ENCODE results near the gene AIFM2. TPM values are rescaled to one million over a fixed set of nuclear protein-coding genes. Genes with fewer than 3 reads are reported as not detected.

AIFM2 gene
- total and polyA plus RNA-seq, 10 donors = 4.3 to 9.4 (median 7.4) TPM

GRCh38 chr10:70067586-70067985, 65.0 kb downstream of the AIFM2 start:
- 80 to 92% (median 89%) methylated on average over 2 of the region's 2 CpGs for WGBS, 5 donors
- Histone ChIP-seq H3K4me1 (no peaks in the 10 kb centered on the region), H3K9me3 (no peaks in the 10 kb centered on the region), H3K4me3 (no peak overlapping the region), H3K36me3 (no peaks in the 10 kb centered on the region), H3K27me3 (replicated peaks in 1 of 7) (no peaks in the 10 kb centered on the region), H3K27ac (no peak overlapping the region)
- intact Hi-C loops (cut with DNase I; ENCODE audit: low total_unique reads) = no loop called here
- no peak for DNase-seq
- no peak for TF ChIP-seq CTCF (IDR thresholded peaks at IDR 0.05 in 8 of 11, conservative IDR thresholded peaks at IDR 0.05 in 3 of 11)
- TF ChIP-seq POLR2A (IDR thresholded peaks at IDR 0.05) = no peak
- no peak for TF ChIP-seq POLR2AphosphoS5 (IDR thresholded peaks at IDR 0.05)

- H3K27ac ChIP-seq = no peak overlapping the region
- H3K9me3 ChIP-seq = no peaks in the 10 kb centered on the region
- no peaks in the 10 kb centered on the region for H3K36me3 ChIP-seq
- intact Hi-C loops (cut with DNase I; ENCODE audit: low total_unique reads) = no loop called here
- H3K27me3 ChIP-seq (replicated peaks in 1 of 7) = no peaks in the 10 kb centered on the region
- H3K4me1 ChIP-seq = no peaks in the 10 kb centered on the region
- no peak overlapping the region for H3K4me3 ChIP-seq
- DNase-seq = no peak
- TF ChIP-seq POLR2AphosphoS5 (IDR thresholded peaks at IDR 0.05) (no peak), POLR2A (IDR thresholded peaks at IDR 0.05) (no peak), CTCF (IDR thresholded peaks at IDR 0.05 in 8 of 11, conservative IDR thresholded peaks at IDR 0.05 in 3 of 11) (no peak)
- WGBS, 5 donors = 83 to 93% (median 85%) methylated on average over 3 of the region's 3 CpGs
Observed at GRCh38 chr10:70066190-70066589, 66.4 kb downstream of the AIFM2 start.

GRCh38 chr10:70064486-70064885, 68.1 kb downstream of the AIFM2 start:
- 57 to 67% (median 61%) methylated on average over 4 of the region's 4 CpGs for WGBS, 5 donors
- no peaks in the 10 kb centered on the region for H3K36me3 ChIP-seq

GRCh38 chr10:70063418-70064098, 69.1 kb downstream of the AIFM2 start:
- TF ChIP-seq CTCF (IDR thresholded peaks at IDR 0.05 in 8 of 11, conservative IDR thresholded peaks at IDR 0.05 in 3 of 11) (no peak), POLR2A (IDR thresholded peaks at IDR 0.05) (no peak), POLR2AphosphoS5 (IDR thresholded peaks at IDR 0.05) (no peak)
- H3K27ac ChIP-seq = no peak overlapping the region
- H3K4me3 ChIP-seq = no peak overlapping the region
- no peaks in the 10 kb centered on the region for H3K36me3 ChIP-seq
- H3K4me1 ChIP-seq = no peaks in the 10 kb centered on the region
- intact Hi-C loops (cut with DNase I; ENCODE audit: low total_unique reads) = no loop called here
- WGBS, 5 donors = 63 to 83% (median 78%) methylated on average over 10 of the region's 10 CpGs
- H3K9me3 ChIP-seq = no peaks in the 10 kb centered on the region
- peaks cover 0 to 3% (median 0%) of the 10 kb centered on the region in 7 donors for H3K27me3 ChIP-seq (replicated peaks in 1 of 7)
- no peak for DNase-seq

More at GRCh38 chr10:70064486-70064885, 68.1 kb downstream of the AIFM2 start:
- no peaks in the 10 kb centered on the region for H3K9me3 ChIP-seq
- H3K27ac ChIP-seq = no peak overlapping the region
- intact Hi-C loops (cut with DNase I; ENCODE audit: low total_unique reads) = no loop called here
- no peak for DNase-seq
- H3K4me1 ChIP-seq = no peaks in the 10 kb centered on the region
- H3K4me3 ChIP-seq = no peak overlapping the region
- no peak for TF ChIP-seq POLR2AphosphoS5 (IDR thresholded peaks at IDR 0.05)
- H3K27me3 ChIP-seq (replicated peaks in 1 of 7) = peaks cover 0 to 3% (median 0%) of the 10 kb centered on the region in 7 donors

Other genes with a start within 250 kb of the AIFM2 start
- 1 to 10 TPM; 1.2 to 4.2 (median 3.0) TPM for gene MACROH2A2, start 80.0 kb downstream of the AIFM2 start, total RNA-seq
- gene MACROH2A2, start 80.0 kb downstream of the AIFM2 start, polyA plus RNA-seq = 1 to 10 TPM; 2.6 to 4.9 (median 3.5) TPM
- 10 to 100 TPM; 14.1 to 20.3 (median 16.6) TPM for gene TYSND1, start 13.9 kb upstream of the AIFM2 start, total RNA-seq
- gene TYSND1, start 13.9 kb upstream of the AIFM2 start, polyA plus RNA-seq = 10 to 100 TPM; 15.2 to 20.9 (median 19.2) TPM
- gene SAR1A, start 37.7 kb upstream of the AIFM2 start, total RNA-seq = 100 to 1,000 TPM in 1 of 7 donors, 10 to 100 TPM in 6; 63.6 to 107 (median 79.5) TPM
- gene SAR1A, start 37.7 kb upstream of the AIFM2 start, polyA plus RNA-seq = 10 to 100 TPM; 27.3 to 33.2 (median 28.4) TPM
- gene PPA1, start 100.6 kb upstream of the AIFM2 start, total RNA-seq = 10 to 100 TPM; 54.8 to 83.3 (median 75.5) TPM
- 100 to 1,000 TPM; 120 to 133 (median 121) TPM for gene PPA1, start 100.6 kb upstream of the AIFM2 start, polyA plus RNA-seq
- gene NPFFR1, start 151.2 kb upstream of the AIFM2 start, total RNA-seq = under 1 TPM in 5 of 7 donors, not detected in 2; 0.06 to 0.63 (median 0.09) TPM
- under 1 TPM; under 0.01 to 0.15 (median 0.06) TPM for gene NPFFR1, start 151.2 kb upstream of the AIFM2 start, polyA plus RNA-seq
- gene LRRC20, start 249.8 kb upstream of the AIFM2 start, total RNA-seq = 1 to 10 TPM; 2.4 to 4.9 (median 3.9) TPM
- gene LRRC20, start 249.8 kb upstream of the AIFM2 start, polyA plus RNA-seq = 1 to 10 TPM; 1.6 to 3.6 (median 2.9) TPM